Stimulated activated CD8-positive, alpha-beta memory T cell treated with anti-CD3 and anti-CD28 coated beads, Interleukin-4, amount 100 ng/mL, for 1 hour (primary cell): ENCODE data around the gene MACROD2.

Experiments
- DNase-seq, 2 donors: peaks; one replicate each; pipeline ENCODE4 v3.0.0-alpha.2; 2020; ENCODE audit warnings: low read depth in 2 of 2, low spot score in 1 of 2

Gene MACROD2

GRCh38 chr20:16014436-16014835 is 2019.1 kb downstream of the MACROD2 start:
- DNase-seq: no peak

GRCh38 chr20:16017656-16018055 is 2022.3 kb downstream of the MACROD2 start:
- DNase-seq: no peak

GRCh38 chr20:16018881-16019280 is 2023.6 kb downstream of the MACROD2 start:
- no peak for DNase-seq

- DNase-seq: no peak
Observed at GRCh38 chr20:16020971-16021370, 2025.7 kb downstream of the MACROD2 start.

GRCh38 chr20:16025084-16025483 is 2029.8 kb downstream of the MACROD2 start:
- DNase-seq: no peak

GRCh38 chr20:16027686-16028085 is 2032.4 kb downstream of the MACROD2 start:
- DNase-seq: no peak

GRCh38 chr20:16028923-16029322 is 2033.6 kb downstream of the MACROD2 start:
- DNase-seq: no peak

- no peak for DNase-seq
Observed at GRCh38 chr20:16030253-16030652, 2034.9 kb downstream of the MACROD2 start.

- DNase-seq: no peak
Observed at GRCh38 chr20:16035576-16035975, 2040.3 kb downstream of the MACROD2 start.

GRCh38 chr20:16036331-16036730 is 2041.0 kb downstream of the MACROD2 start:
- DNase-seq: no peak

- no peak for DNase-seq
Observed at GRCh38 chr20:16040742-16041141, 2045.4 kb downstream of the MACROD2 start.

- no peak for DNase-seq
Observed at GRCh38 chr20:16042731-16043130, 2047.4 kb downstream of the MACROD2 start.

- DNase-seq: no peak
Observed at GRCh38 chr20:16043931-16044330, 2048.6 kb downstream of the MACROD2 start.

- DNase-seq: no peak
Observed at GRCh38 chr20:16048876-16049275, 2053.6 kb downstream of the MACROD2 start.

- DNase-seq: no peak
Observed at GRCh38 chr20:16049529-16050093, 2054.3 kb downstream of the MACROD2 start.

- no peak for DNase-seq
Observed at GRCh38 chr20:16050366-16050765, 2055.1 kb downstream of the MACROD2 start.

- no peak for DNase-seq
Observed at GRCh38 chr20:16051968-16052367, 2056.7 kb downstream of the MACROD2 start.

- DNase-seq: no peak
Observed at GRCh38 chr20:16052456-16052855, 2057.1 kb downstream of the MACROD2 start.

- DNase-seq: no peak
Observed at GRCh38 chr20:16054985-16055384, 2059.7 kb downstream of the MACROD2 start.

- no peak for DNase-seq
Observed at GRCh38 chr20:16057651-16058050, 2062.3 kb downstream of the MACROD2 start.

GRCh38 chr20:16058268-16058667 is 2063.0 kb downstream of the MACROD2 start:
- no peak for DNase-seq

GRCh38 chr20:16059841-16060240 is 2064.5 kb downstream of the MACROD2 start:
- no peak for DNase-seq

GRCh38 chr20:16061351-16061750 is 2066.0 kb downstream of the MACROD2 start:
- DNase-seq: no peak
